Sciatic nerve (tissue), 2 donors: ENCODE data around the gene GKN2. TPM values are rescaled to one million over a fixed set of nuclear protein-coding genes. Genes with fewer than 3 reads are reported as not detected.

ENCODE experiments used
- ATAC-seq: fragments of 200-7000 bp; cut with Tn5 transposase; one replicate; pipeline ENCODE4 v1.9.1; 2020; ENCODE audit warnings: mild to moderate bottlenecking, moderate library complexity
- DNase-seq: peaks from one replicate; pipeline ENCODE4 v3.0.0-alpha.2; 2020; ENCODE audit warnings: low spot score
- intact Hi-C: fragments of 100-400 bp; cut with DNase I; formaldehyde crosslinking; loops from one replicate; pipeline ENCODE4 v1.14.2; 2022
- total RNA-seq: library from RNA; stranded (reverse); fragmentation: NEBNext Ultra II Directional; extraction: Animal tissue kit (Norgen Biotek cat#: 25700); gene quantifications from one replicate; pipeline ENCODE4 v1.2.1, GENCODE V29; 2021
- donor health status: DM: no; HTN: no; CAD: no.
- donor health status: DM: no; HTN: no; CAD: no.

Gene GKN2
- not detected for total RNA-seq

GRCh38 chr2:68952887-68953521, at the start of gene GKN2:
GKN2 (minus strand) TSS chr2:68952893; CDS start chr2:68952861, 32 bp downstream.
- intact Hi-C loops = no loop called here
- ATAC-seq (no peak), DNase-seq (no peak)

GRCh38 chr2:69001879-69002278, 49.2 kb upstream of the GKN2 start:
- DNase-seq = no peak
- no peak for ATAC-seq
- intact Hi-C loops = no loop called here

GRCh38 chr2:68997401-68997800, 44.7 kb upstream of the GKN2 start:
- DNase-seq (no peak), ATAC-seq (no peak)
- intact Hi-C loops = no loop called here

GRCh38 chr2:68995916-68996315, 43.2 kb upstream of the GKN2 start:
- DNase-seq (no peak), ATAC-seq (no peak)
- intact Hi-C loops = no loop called here

GRCh38 chr2:68994864-68995263, 42.2 kb upstream of the GKN2 start:
- intact Hi-C loops = no loop called here
- ATAC-seq = peak; percentile 77
- DNase-seq = no peak

GRCh38 chr2:68993660-68994059, 41.0 kb upstream of the GKN2 start:
- DNase-seq (no peak), ATAC-seq (peak; percentile 92)
- intact Hi-C loops = no loop called here

GRCh38 chr2:68992933-68993332, 40.2 kb upstream of the GKN2 start:
- DNase-seq (no peak), ATAC-seq (no peak)
- intact Hi-C loops = loop anchor here (1.0 kb wide), 1 partner anchor 17 kb away; no protein-coding TSS in a partner anchor

GRCh38 chr2:68992341-68992740, 39.6 kb upstream of the GKN2 start:
- DNase-seq = no peak
- ATAC-seq = no peak
- intact Hi-C loops = loop anchor here (1.0 kb wide), 1 partner anchor 16 kb away; no protein-coding TSS in a partner anchor

- intact Hi-C loops = no loop called here
- ATAC-seq = no peak
- no peak for DNase-seq
These were observed 36.3 kb upstream of the GKN2 start for GRCh38 chr2:68989035-68989434.

- intact Hi-C loops = no loop called here
- DNase-seq (no peak), ATAC-seq (peak; percentile 99)
These were observed 34.4 kb upstream of the GKN2 start for GRCh38 chr2:68987021-68987503.

GRCh38 chr2:68980956-68981355, 28.3 kb upstream of the GKN2 start:
- no peak for ATAC-seq
- intact Hi-C loops = no loop called here

GRCh38 chr2:68978098-68978497, 25.4 kb upstream of the GKN2 start:
- intact Hi-C loops = no loop called here
- ATAC-seq (no peak), DNase-seq (no peak)

More at GRCh38 chr2:68980956-68981355, 28.3 kb upstream of the GKN2 start:
- DNase-seq = no peak

- no peak for ATAC-seq
- DNase-seq = no peak
- intact Hi-C loops = no loop called here
These were observed 24.8 kb upstream of the GKN2 start for GRCh38 chr2:68977453-68977852.

- DNase-seq = no peak
These were observed 23.2 kb upstream of the GKN2 start for GRCh38 chr2:68975844-68976243.

GRCh38 chr2:68974946-68975665, 22.4 kb upstream of the GKN2 start:
- intact Hi-C loops = no loop called here
- no peak for DNase-seq
- ATAC-seq = no peak

More at GRCh38 chr2:68975844-68976243, 23.2 kb upstream of the GKN2 start:
- no peak for ATAC-seq
- intact Hi-C loops = loop anchor here (1.0 kb wide), 1 partner anchor 16 kb away; no protein-coding TSS in a partner anchor

- DNase-seq (no peak), ATAC-seq (no peak)
- intact Hi-C loops = no loop called here
These were observed 21.6 kb upstream of the GKN2 start, which contains the start of gene GKN1 for GRCh38 chr2:68974251-68974650. GKN1 (plus strand) TSS chr2:68974636; CDS start chr2:68974678, 42 bp downstream.

GRCh38 chr2:68971591-68972231, 19.0 kb upstream of the GKN2 start:
- ATAC-seq (no peak), DNase-seq (no peak)
- intact Hi-C loops = no loop called here

- DNase-seq = no peak
- no peak for ATAC-seq
- intact Hi-C loops = no loop called here
These were observed 18.0 kb upstream of the GKN2 start for GRCh38 chr2:68970566-68971265.
